ENCODE measurements around the gene ZNF423.

ZNF423 gene

DNA sequence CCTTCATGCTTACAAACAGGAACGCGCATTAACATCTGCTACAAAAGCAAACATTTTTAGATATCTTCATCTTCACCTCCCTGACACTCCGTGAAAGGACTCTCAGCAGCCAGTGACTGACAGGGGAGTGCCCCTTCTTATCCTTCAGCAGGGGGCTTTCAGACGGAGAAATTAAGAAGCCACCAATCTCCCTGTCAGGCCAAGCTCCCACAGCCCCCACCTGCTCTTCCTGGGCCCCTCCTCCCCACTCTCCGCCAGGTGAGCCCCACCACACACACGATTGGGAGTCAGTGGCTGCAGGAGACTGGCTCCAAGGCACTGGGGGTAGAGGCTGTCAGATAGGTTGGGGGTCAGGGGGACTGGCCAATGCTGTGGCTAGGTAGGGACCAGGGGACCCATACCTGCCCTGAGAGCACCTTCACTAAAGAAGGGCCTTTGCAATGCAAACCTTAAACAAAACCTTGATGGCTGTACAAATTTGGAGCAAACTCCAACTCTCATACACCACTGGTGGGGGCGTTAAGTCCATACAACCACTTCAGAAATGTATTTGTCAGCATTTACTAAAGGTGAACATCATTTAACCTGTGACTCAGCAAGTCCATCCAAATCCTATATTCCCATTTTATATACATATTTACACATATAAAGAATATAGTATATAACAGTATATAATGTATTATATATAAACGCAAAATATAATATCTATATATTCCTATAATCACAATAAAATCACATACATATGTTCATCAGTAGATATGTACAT is 232.2 kb downstream of the ZNF423 start:
- H3K9me2 ChIP-seq (replicated peaks; ENCODE audit: insufficient read depth, low read length): no peaks in the 10 kb centered on the region
- H3K4me1 ChIP-seq (ENCODE audit: low read length): no peaks in the 10 kb centered on the region
- H3K79me2 ChIP-seq (ENCODE audit: low read length): no peaks in the 10 kb centered on the region
- no peak overlapping the region for H3K9ac ChIP-seq (ENCODE audit: low read length)
- no peak for TF ChIP-seq CTCF (IDR thresholded peaks at IDR 0.05; ENCODE audit: low read length)
- TF ChIP-seq EZH2 (optimal IDR thresholded peaks at IDR 0.05; ENCODE audit: low read depth, low read length): no peak
- TF ChIP-seq EZH2phosphoT487 (IDR thresholded peaks at IDR 0.05; ENCODE audit: low read length): no peak
- H3K27ac ChIP-seq (ENCODE audit: low read length): no peak overlapping the region
- no peaks in the 10 kb centered on the region for H3K36me3 ChIP-seq (replicated peaks; ENCODE audit: insufficient read depth, low read length)
- H3F3A ChIP-seq (ENCODE audit: insufficient read depth, low read length): no peaks in the 10 kb centered on the region
- H3K9me3 ChIP-seq (replicated peaks; ENCODE audit: insufficient read depth, low read length): no peaks in the 10 kb centered on the region
- no peak overlapping the region for H2AFZ ChIP-seq (ENCODE audit: low read length)
- DNase-seq: no peak
- no peak overlapping the region for H3K4me3 ChIP-seq (ENCODE audit: low read length)
- H4K20me1 ChIP-seq (ENCODE audit: insufficient read depth, low read length): no peaks in the 10 kb centered on the region
- no peaks in the 10 kb centered on the region for H3K27me3 ChIP-seq (replicated peaks; ENCODE audit: insufficient read depth, low read length)
- no peak overlapping the region for H3K4me2 ChIP-seq (ENCODE audit: low read depth, low read length)

- Histone ChIP-seq H3K27me3 (replicated peaks; ENCODE audit: insufficient read depth, low read length) (no peaks in the 10 kb centered on the region), H4K20me1 (ENCODE audit: insufficient read depth, low read length) (no peaks in the 10 kb centered on the region), H3K9me2 (replicated peaks; ENCODE audit: insufficient read depth, low read length) (no peaks in the 10 kb centered on the region), H3K9me3 (replicated peaks; ENCODE audit: insufficient read depth, low read length) (no peaks in the 10 kb centered on the region), H3K4me2 (ENCODE audit: low read depth, low read length) (no peak overlapping the region), H3K36me3 (replicated peaks; ENCODE audit: insufficient read depth, low read length) (no peaks in the 10 kb centered on the region), H3K9ac (ENCODE audit: low read length) (no peak overlapping the region), H3K4me1 (ENCODE audit: low read length) (no peaks in the 10 kb centered on the region), H3K79me2 (ENCODE audit: low read length) (no peaks in the 10 kb centered on the region), H3K27ac (ENCODE audit: low read length) (no peak overlapping the region), H3K4me3 (ENCODE audit: low read length) (no peak overlapping the region), H3F3A (ENCODE audit: insufficient read depth, low read length) (no peaks in the 10 kb centered on the region), H2AFZ (ENCODE audit: low read length) (no peak overlapping the region)
- TF ChIP-seq EZH2phosphoT487 (IDR thresholded peaks at IDR 0.05; ENCODE audit: low read length) (no peak), EZH2 (optimal IDR thresholded peaks at IDR 0.05; ENCODE audit: low read depth, low read length) (no peak), CTCF (IDR thresholded peaks at IDR 0.05; ENCODE audit: low read length) (no peak)
- no peak for DNase-seq
Observed at GRCh38 chr16:49622421-49623402, 233.2 kb downstream of the ZNF423 start.

DNA sequence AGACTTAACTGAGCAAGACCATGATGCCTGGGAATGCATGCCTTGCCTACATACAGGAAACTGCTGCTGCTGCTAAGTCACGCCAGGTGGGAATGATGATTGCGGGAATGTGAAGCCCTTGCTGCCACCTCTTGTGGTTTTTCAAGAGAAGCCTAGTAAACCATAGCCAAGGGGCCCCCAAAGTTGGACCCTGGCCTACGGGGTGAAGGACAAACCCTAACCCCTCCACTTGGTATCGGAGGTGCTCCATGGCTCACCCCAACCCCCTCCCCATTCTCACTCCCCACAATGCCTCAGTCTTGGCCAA is 233.9 kb downstream of the ZNF423 start:
- no peaks in the 10 kb centered on the region for H3F3A ChIP-seq (ENCODE audit: insufficient read depth, low read length)
- H3K9me2 ChIP-seq (replicated peaks; ENCODE audit: insufficient read depth, low read length): no peaks in the 10 kb centered on the region
- H3K36me3 ChIP-seq (replicated peaks; ENCODE audit: insufficient read depth, low read length): no peaks in the 10 kb centered on the region
- H2AFZ ChIP-seq (ENCODE audit: low read length): no peak overlapping the region
- TF ChIP-seq CTCF (IDR thresholded peaks at IDR 0.05; ENCODE audit: low read length) (no peak), EZH2 (optimal IDR thresholded peaks at IDR 0.05; ENCODE audit: low read depth, low read length) (no peak), EZH2phosphoT487 (IDR thresholded peaks at IDR 0.05; ENCODE audit: low read length) (no peak)
- no peak overlapping the region for H3K27ac ChIP-seq (ENCODE audit: low read length)
- H3K4me3 ChIP-seq (ENCODE audit: low read length): no peak overlapping the region
- no peak overlapping the region for H3K4me2 ChIP-seq (ENCODE audit: low read depth, low read length)
- no peaks in the 10 kb centered on the region for H4K20me1 ChIP-seq (ENCODE audit: insufficient read depth, low read length)
- no peaks in the 10 kb centered on the region for H3K9me3 ChIP-seq (replicated peaks; ENCODE audit: insufficient read depth, low read length)
- DNase-seq: no peak
- H3K27me3 ChIP-seq (replicated peaks; ENCODE audit: insufficient read depth, low read length): no peaks in the 10 kb centered on the region
- no peaks in the 10 kb centered on the region for H3K4me1 ChIP-seq (ENCODE audit: low read length)
- H3K79me2 ChIP-seq (ENCODE audit: low read length): no peaks in the 10 kb centered on the region
- H3K9ac ChIP-seq (ENCODE audit: low read length): no peak overlapping the region

Measured in MM.1S (cell line).